HEK293T (cell line): ENCODE results near the gene FOXQ1.

Experiments used
- CTCF ChIA-PET: fragments of 350-600 bp; formaldehyde crosslinking; extraction: SDS; loops from one replicate; lab custom pipeline; 2021; ENCODE audit warnings: antibody characterized with exemption, inconsistent platforms; lab: Yijun Ruan, JAX
- POLR2A ChIA-PET: fragments of 350-600 bp; formaldehyde crosslinking; extraction: SDS; loops from one replicate; lab custom pipeline; 2020; ENCODE audit warnings: antibody characterized with exemption, inconsistent platforms; lab: Yijun Ruan, JAX
- DNase-seq: peaks from one replicate; pipeline ENCODE4 v3.0.0; 2012; ENCODE audit warnings: mixed read lengths; ENCODE audit errors: extremely low spot score
- ARNT ChIP-seq: fragments of 450-650 bp; IDR thresholded peaks from 2 replicates; pipeline ENCODE4 v1.6.1; 2017; ENCODE audit warnings: mild to moderate bottlenecking
- LEF1 ChIP-seq: fragments of 450-650 bp; IDR thresholded peaks from 2 replicates; pipeline ENCODE4 v1.6.1; 2017; ENCODE audit warnings: mild to moderate bottlenecking, borderline replicate concordance
- SP1 ChIP-seq: fragments of 450-650 bp; IDR thresholded peaks from 2 replicates; pipeline ENCODE4 v1.6.1; 2017
- TF ChIP-seq, protein P1 (sequence below): fragments of 450-650 bp; IDR thresholded peaks from 2 replicates; pipeline ENCODE4 v1.6.1; 2016

Gene FOXQ1

DNA sequence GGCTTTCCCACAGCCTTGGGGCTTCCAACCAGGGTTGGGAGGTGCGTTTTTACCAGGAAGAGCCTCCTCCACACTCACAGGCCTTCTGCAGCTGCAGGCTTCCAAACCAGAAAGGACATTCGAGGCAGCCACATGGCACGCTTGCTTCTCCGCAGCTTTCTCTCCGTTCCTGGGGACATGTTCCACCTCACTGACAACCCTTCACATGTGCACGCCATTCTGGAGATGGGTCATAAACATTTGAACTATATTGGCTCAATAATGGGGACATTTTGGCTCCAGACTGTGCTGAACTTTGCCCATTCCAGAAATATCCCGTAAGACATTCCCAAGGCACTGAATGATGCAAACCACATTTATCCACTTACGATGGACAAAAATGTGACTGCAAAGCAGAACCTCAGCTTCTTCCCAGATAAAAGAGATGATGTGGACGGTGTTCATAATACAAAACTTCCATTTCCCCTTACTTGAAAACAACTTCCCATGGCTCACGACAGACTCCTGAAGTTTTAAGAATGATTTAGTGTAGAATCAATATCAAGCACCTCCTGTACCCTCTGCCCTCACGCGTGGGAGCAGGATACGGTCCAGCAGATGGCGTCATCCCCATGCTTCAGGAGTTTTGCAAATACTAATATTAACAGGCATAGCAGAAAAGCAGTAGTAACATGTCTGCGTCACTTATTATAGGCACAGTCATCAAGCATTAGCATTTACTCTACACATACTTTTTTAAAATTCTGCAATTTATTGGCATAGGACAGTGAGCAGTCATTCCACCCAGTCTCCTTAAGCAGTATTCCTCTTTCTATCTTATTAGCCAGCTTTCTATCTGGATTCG lies 52.1 kb downstream of the FOXQ1 start:
- TF ChIP-seq SP1 (no peak), ARNT (no peak), LEF1 (no peak)
- TF ChIP-seq, protein P1, sequence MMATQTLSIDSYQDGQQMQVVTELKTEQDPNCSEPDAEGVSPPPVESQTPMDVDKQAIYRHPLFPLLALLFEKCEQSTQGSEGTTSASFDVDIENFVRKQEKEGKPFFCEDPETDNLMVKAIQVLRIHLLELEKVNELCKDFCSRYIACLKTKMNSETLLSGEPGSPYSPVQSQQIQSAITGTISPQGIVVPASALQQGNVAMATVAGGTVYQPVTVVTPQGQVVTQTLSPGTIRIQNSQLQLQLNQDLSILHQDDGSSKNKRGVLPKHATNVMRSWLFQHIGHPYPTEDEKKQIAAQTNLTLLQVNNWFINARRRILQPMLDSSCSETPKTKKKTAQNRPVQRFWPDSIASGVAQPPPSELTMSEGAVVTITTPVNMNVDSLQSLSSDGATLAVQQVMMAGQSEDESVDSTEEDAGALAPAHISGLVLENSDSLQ, result 0 out of 2 replicates have a peak, but pooled peaks have one; percentile 7

More for the DNA sequence above, 52.1 kb downstream of the FOXQ1 start:
- no peak for DNase-seq
- ChIA-PET POLR2A (no interaction called here), CTCF (interaction anchor here (0.8 to 1.1 kb wide), 2 partner anchors 32 to 38 kb away, joined by 3 read pairs; no protein-coding TSS in a partner anchor)
